ENCODE data around the gene TMEM171. TPM values are rescaled to one million over a fixed set of nuclear protein-coding genes. Genes with fewer than 3 reads are reported as not detected.

Gene TMEM171
- total and polyA plus RNA-seq, 2 donors = 0.19 to 0.62 TPM

DNA sequence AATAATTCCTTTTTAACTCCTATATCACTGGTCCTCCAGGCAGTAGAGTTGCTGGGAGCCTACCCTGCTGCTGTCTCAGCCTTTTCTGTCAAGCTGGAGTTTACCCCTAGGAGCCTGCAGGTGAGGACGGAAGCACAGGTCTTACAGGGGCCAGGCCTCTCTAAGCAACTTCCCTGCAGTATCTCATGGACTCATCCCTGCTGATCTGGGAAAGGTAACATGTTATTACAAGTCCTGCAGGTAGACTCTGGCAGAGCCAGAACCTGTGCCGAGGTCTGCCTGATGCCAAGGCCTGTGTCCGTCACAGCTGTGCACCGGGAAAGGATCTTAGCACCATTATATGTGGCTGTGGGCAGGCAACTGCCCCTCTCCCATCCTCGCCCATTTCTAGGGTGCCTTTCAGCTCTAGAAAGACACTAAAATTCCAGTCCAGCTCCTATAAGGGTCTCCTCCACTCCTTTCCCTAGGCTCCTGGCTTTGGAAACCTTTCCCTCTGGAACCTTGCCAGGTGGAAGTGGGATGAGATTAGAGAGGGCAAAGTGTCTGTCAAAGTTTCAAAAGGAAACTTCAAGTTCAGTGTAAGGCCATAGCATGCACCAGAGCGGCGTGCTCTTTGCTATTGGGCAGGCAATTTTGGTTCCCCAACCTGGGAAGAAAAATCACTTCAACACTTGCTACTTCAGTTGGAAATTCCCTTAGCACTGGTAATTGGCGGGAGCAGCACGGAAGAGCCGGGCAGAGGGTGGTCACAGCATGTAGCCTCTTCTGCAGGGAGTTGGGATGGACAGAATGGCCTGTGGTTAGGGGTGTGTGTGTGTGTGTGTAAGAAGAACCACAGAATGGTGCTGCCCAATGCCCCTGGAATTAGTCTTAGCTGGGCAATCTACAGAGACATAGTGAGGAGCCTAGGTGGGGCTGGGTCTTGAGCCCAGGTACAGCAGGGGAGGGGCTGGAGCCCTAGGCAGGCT is 17.5 kb downstream of the TMEM171 start:
- Histone ChIP-seq H3K4me1 (ENCODE audit: control insufficient read depth in 2 of 2, insufficient read depth in 2 of 2, low read length in 2 of 2) (no peaks in the 10 kb centered on the region), H3K9me3 (ENCODE audit: control insufficient read depth in 2 of 2, insufficient read depth in 1 of 2, low read length in 1 of 2) (no peaks in the 10 kb centered on the region), H3K27me3 (ENCODE audit: control insufficient read depth in 2 of 2, insufficient read depth in 1 of 2, low read length in 1 of 2) (peaks cover 0 to 7% of the 10 kb centered on the region in 2 donors), H3K36me3 (ENCODE audit: control insufficient read depth in 2 of 2, insufficient read depth in 2 of 2, low read length in 1 of 2) (no peaks in the 10 kb centered on the region), H3K27ac (ENCODE audit: low read depth in 1 of 2, low read length in 1 of 2) (no peak overlapping the region), H3K4me3 (ENCODE audit: low read length in 2 of 2) (no peak overlapping the region)
- 90% methylated on average over 10 of the region's 10 CpGs for WGBS
- no peak for DNase-seq (ENCODE audit: low read depth in 6 of 9, low spot score in 9 of 9)

DNA sequence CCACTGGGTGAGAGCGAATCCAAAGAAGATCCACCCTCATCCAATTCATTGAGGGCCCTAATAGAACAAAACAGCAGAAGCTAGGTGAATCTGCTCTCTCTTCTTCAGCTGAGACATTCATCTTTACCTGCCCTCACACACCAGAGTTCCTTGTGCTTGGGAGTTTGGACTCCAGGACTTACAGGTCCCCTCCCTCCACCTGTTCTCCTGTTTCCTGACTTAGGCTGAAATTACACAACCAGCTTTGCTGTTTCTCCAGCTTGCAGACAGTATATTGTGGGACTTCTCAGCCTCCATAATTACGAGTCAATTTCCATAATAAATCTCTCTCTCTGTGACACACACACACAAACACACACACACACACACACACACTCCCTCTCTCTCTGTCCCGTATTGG is 19.1 kb downstream of the TMEM171 start:
- DNase-seq (ENCODE audit: low read depth in 6 of 9, low spot score in 9 of 9) = no peak
- WGBS = 84% methylated on average over 3 of the region's 3 CpGs
- no peaks in the 10 kb centered on the region for H3K4me1 ChIP-seq (ENCODE audit: control insufficient read depth in 2 of 2, insufficient read depth in 2 of 2, low read length in 2 of 2)
- H3K4me3 ChIP-seq (ENCODE audit: low read length in 2 of 2) = no peak overlapping the region
- no peaks in the 10 kb centered on the region for H3K9me3 ChIP-seq (ENCODE audit: control insufficient read depth in 2 of 2, insufficient read depth in 1 of 2, low read length in 1 of 2)
- H3K36me3 ChIP-seq (ENCODE audit: control insufficient read depth in 2 of 2, insufficient read depth in 2 of 2, low read length in 1 of 2) = no peaks in the 10 kb centered on the region
- peaks cover 0 to 10% of the 10 kb centered on the region in 2 donors for H3K27me3 ChIP-seq (ENCODE audit: control insufficient read depth in 2 of 2, insufficient read depth in 1 of 2, low read length in 1 of 2)
- no peak overlapping the region for H3K27ac ChIP-seq (ENCODE audit: low read depth in 1 of 2, low read length in 1 of 2)

DNA sequence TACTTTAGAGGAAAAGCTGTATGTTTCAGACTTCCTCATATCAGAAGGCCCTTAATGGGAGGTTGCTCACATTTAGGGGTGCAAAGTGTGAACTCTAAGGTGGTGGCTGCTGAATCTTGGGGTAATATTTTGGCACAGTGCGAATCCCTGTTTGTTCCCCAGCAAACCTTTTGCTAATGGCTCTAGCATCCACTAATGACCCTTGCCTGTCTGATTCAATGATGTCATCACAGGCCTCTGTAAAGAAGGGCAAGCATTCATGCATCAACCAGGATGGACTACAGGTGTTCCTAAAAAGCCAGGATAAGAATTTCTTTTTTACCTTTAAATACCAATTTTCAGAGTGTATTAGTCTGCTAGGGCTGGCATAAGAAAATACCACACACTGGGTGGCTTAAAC is 20.4 kb downstream of the TMEM171 start:
- H3K27me3 ChIP-seq (ENCODE audit: control insufficient read depth in 2 of 2, insufficient read depth in 1 of 2, low read length in 1 of 2) = peaks cover 0 to 10% of the 10 kb centered on the region in 2 donors
- no peak overlapping the region for H3K4me3 ChIP-seq (ENCODE audit: low read length in 2 of 2)
- no peaks in the 10 kb centered on the region for H3K36me3 ChIP-seq (ENCODE audit: control insufficient read depth in 2 of 2, insufficient read depth in 2 of 2, low read length in 1 of 2)
- H3K4me1 ChIP-seq (ENCODE audit: control insufficient read depth in 2 of 2, insufficient read depth in 2 of 2, low read length in 2 of 2) = no peaks in the 10 kb centered on the region
- H3K27ac ChIP-seq (ENCODE audit: low read depth in 1 of 2, low read length in 1 of 2) = no peak overlapping the region
- no peaks in the 10 kb centered on the region for H3K9me3 ChIP-seq (ENCODE audit: control insufficient read depth in 2 of 2, insufficient read depth in 1 of 2, low read length in 1 of 2)
- DNase-seq (ENCODE audit: low read depth in 6 of 9, low spot score in 9 of 9) = no peak
- 96% methylated on average over 1 of the region's 1 CpG for WGBS

DNA sequence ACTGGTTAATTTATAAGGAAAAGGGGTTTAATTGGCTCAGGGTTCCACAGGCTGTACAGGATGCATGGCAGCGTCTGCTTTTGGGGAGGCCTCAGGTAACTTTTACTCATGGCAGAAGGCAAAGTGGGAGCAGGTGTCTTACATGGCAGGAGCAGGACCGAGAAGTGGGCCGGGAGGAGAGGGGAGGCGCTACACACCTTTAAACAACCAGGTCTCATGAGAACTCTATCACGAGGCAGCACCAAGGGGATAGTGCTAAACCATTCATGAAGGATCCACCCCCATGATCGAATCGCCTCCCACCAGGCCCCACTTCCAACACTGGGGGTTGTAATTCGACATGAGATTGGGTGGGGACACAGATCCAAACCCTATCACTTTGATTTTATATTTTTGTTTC is 21.7 kb downstream of the TMEM171 start:
- WGBS = 82% methylated on average over 8 of the region's 8 CpGs
- DNase-seq (ENCODE audit: low read depth in 6 of 9, low spot score in 9 of 9) = no peak
- peaks cover 0 to 9% of the 10 kb centered on the region in 2 donors for H3K27me3 ChIP-seq (ENCODE audit: control insufficient read depth in 2 of 2, insufficient read depth in 1 of 2, low read length in 1 of 2)

DNA sequence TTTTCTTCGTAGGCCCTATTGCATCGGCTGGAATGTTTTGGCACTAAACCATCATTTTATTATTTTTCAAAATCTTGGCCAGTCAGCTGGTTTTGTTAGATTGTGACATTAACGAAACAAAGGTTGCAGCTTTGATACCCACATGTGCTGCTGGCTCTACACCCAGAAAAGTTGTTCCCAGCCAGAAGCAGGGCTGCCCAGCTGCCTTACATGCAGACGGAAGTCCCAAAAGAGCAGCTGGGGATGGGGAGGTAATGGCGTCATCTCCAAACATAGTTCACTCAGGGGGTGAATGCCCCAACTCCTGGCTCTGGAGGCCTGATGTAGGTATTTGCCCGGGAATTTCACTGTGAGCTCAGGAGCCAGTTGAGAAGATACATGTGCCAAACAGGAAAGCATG is 23.3 kb downstream of the TMEM171 start:
- Histone ChIP-seq H3K36me3 (ENCODE audit: control insufficient read depth in 2 of 2, insufficient read depth in 2 of 2, low read length in 1 of 2) (no peaks in the 10 kb centered on the region), H3K4me3 (ENCODE audit: low read length in 2 of 2) (no peak overlapping the region), H3K9me3 (ENCODE audit: control insufficient read depth in 2 of 2, insufficient read depth in 1 of 2, low read length in 1 of 2) (no peaks in the 10 kb centered on the region), H3K4me1 (ENCODE audit: control insufficient read depth in 2 of 2, insufficient read depth in 2 of 2, low read length in 2 of 2) (no peaks in the 10 kb centered on the region), H3K27me3 (ENCODE audit: control insufficient read depth in 2 of 2, insufficient read depth in 1 of 2, low read length in 1 of 2) (peaks cover 0 to 7% of the 10 kb centered on the region in 2 donors), H3K27ac (ENCODE audit: low read depth in 1 of 2, low read length in 1 of 2) (no peak overlapping the region)
- 91% methylated on average over 6 of the region's 6 CpGs for WGBS
- DNase-seq (ENCODE audit: low read depth in 6 of 9, low spot score in 9 of 9) = no peak

More for the DNA sequence above, 21.7 kb downstream of the TMEM171 start:
- H3K4me1 ChIP-seq (ENCODE audit: control insufficient read depth in 2 of 2, insufficient read depth in 2 of 2, low read length in 2 of 2) = no peaks in the 10 kb centered on the region
- H3K4me3 ChIP-seq (ENCODE audit: low read length in 2 of 2) = no peak overlapping the region
- H3K27ac ChIP-seq (ENCODE audit: low read depth in 1 of 2, low read length in 1 of 2) = no peak overlapping the region
- no peaks in the 10 kb centered on the region for H3K36me3 ChIP-seq (ENCODE audit: control insufficient read depth in 2 of 2, insufficient read depth in 2 of 2, low read length in 1 of 2)
- no peaks in the 10 kb centered on the region for H3K9me3 ChIP-seq (ENCODE audit: control insufficient read depth in 2 of 2, insufficient read depth in 1 of 2, low read length in 1 of 2)

DNA sequence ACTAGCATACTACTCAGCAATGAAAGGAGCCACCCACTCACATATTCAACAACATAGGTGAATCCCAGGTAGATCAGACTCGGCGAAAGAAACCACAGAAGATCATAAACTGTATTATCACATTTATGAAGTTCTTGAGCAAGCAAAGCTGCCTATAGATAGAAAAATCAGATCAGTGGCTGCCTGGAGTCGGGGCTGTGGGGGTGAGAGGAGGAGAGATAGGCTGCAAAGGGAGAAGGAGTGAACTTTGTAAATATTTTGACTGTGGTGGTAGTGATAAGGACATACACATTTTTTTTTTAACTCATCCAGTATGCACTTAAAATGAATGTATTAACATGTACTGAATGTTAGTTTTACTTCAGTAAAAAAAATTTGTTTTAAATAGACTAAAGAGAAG is 29.2 kb downstream of the TMEM171 start:
- DNase-seq (ENCODE audit: low read depth in 6 of 9, low spot score in 9 of 9) = no peak
- WGBS = 93% methylated on average over 3 of the region's 3 CpGs
- Histone ChIP-seq H3K27ac (ENCODE audit: low read depth in 1 of 2, low read length in 1 of 2) (no peak overlapping the region), H3K4me1 (ENCODE audit: control insufficient read depth in 2 of 2, insufficient read depth in 2 of 2, low read length in 2 of 2) (no peaks in the 10 kb centered on the region), H3K36me3 (ENCODE audit: control insufficient read depth in 2 of 2, insufficient read depth in 2 of 2, low read length in 1 of 2) (no peaks in the 10 kb centered on the region), H3K27me3 (ENCODE audit: control insufficient read depth in 2 of 2, insufficient read depth in 1 of 2, low read length in 1 of 2) (peaks cover 0 to 20% of the 10 kb centered on the region in 2 donors), H3K9me3 (ENCODE audit: control insufficient read depth in 2 of 2, insufficient read depth in 1 of 2, low read length in 1 of 2) (no peaks in the 10 kb centered on the region), H3K4me3 (ENCODE audit: low read length in 2 of 2) (no peak overlapping the region)

DNA sequence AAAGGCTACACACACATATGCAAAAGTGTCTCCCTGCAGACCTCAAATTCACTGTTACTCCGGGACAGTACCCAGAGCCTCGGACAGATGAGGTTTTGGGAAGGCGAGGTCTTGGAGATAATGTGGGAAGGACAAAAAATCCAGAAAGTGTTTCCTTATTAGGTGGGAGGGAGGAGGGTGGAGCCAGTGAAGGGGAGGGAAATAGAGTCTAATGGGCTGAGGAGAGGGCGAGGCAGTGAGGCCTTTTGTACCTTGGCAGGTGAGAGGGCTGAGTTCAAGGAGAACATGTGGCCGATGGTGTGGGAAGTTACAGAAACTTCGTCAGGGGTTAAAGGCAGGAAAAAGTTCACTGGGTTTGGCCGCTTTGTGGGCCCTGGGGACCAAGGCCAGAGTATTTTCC is 30.5 kb downstream of the TMEM171 start:
- no peak overlapping the region for H3K27ac ChIP-seq (ENCODE audit: low read depth in 1 of 2, low read length in 1 of 2)
- 87% methylated on average over 7 of the region's 7 CpGs for WGBS
- DNase-seq (ENCODE audit: low read depth in 6 of 9, low spot score in 9 of 9) = no peak
- peaks cover 0 to 26% of the 10 kb centered on the region in 2 donors for H3K27me3 ChIP-seq (ENCODE audit: control insufficient read depth in 2 of 2, insufficient read depth in 1 of 2, low read length in 1 of 2)
- no peak overlapping the region for H3K4me3 ChIP-seq (ENCODE audit: low read length in 2 of 2)
- H3K4me1 ChIP-seq (ENCODE audit: control insufficient read depth in 2 of 2, insufficient read depth in 2 of 2, low read length in 2 of 2) = no peaks in the 10 kb centered on the region
- no peaks in the 10 kb centered on the region for H3K9me3 ChIP-seq (ENCODE audit: control insufficient read depth in 2 of 2, insufficient read depth in 1 of 2, low read length in 1 of 2)
- no peaks in the 10 kb centered on the region for H3K36me3 ChIP-seq (ENCODE audit: control insufficient read depth in 2 of 2, insufficient read depth in 2 of 2, low read length in 1 of 2)

DNA sequence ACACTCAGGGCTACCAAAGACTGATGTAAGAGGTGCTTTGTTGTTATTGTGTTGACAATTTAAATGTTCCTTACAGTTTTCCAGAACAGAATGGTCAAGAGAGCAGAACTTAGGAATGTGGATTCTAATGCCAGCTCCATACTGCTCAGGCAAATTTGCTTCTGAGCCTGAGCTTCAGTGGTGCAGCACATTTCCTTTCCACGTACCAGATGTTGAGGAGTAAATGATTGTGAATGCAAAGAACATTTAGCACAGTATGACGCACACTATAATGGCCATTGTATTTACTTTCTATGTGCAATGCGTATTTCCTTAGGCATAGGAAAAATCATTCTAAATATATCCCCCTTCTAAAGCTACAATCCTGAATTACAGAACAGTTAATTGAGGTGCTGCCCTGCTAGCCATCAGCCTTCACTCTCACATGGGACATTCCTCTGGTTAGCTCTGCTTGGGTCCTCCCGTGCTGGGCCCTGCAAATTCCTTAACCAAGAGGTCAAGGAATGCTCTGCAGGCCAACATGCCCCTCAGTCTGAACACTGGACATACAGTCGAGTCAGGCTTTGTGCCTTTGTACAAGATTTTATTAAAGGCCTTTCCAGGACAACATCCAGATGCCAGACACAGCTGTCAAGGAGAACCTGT is 31.5 kb downstream of the TMEM171 start:
- no peak overlapping the region for H3K27ac ChIP-seq (ENCODE audit: low read depth in 1 of 2, low read length in 1 of 2)
- H3K9me3 ChIP-seq (ENCODE audit: control insufficient read depth in 2 of 2, insufficient read depth in 1 of 2, low read length in 1 of 2) = no peaks in the 10 kb centered on the region
- no peak overlapping the region for H3K4me3 ChIP-seq (ENCODE audit: low read length in 2 of 2)
- no peak for DNase-seq (ENCODE audit: low read depth in 6 of 9, low spot score in 9 of 9)
- H3K36me3 ChIP-seq (ENCODE audit: control insufficient read depth in 2 of 2, insufficient read depth in 2 of 2, low read length in 1 of 2) = no peaks in the 10 kb centered on the region
- H3K27me3 ChIP-seq (ENCODE audit: control insufficient read depth in 2 of 2, insufficient read depth in 1 of 2, low read length in 1 of 2) = peaks cover 0 to 32% of the 10 kb centered on the region in 2 donors
- 86% methylated on average over 5 of the region's 5 CpGs for WGBS
- H3K4me1 ChIP-seq (ENCODE audit: control insufficient read depth in 2 of 2, insufficient read depth in 2 of 2, low read length in 2 of 2) = no peaks in the 10 kb centered on the region
